Measurements from ENCODE around the gene RRN3.
A peak's percentile ranks its signal among the peaks of the same experiment; 100 is the strongest.
"Not testable (repeated sequence)": the region's sequence is repeated elsewhere in the genome, so short reads cannot be mapped to it uniquely, and the experiment has no call there.

The RRN3 gene

GRCh38 chr16:15133554-15133953 is 39.5 kb upstream of the RRN3 start:
- not testable (repeated sequence) for H3K9ac ChIP-seq (ENCODE audit: low read depth, low read length); H3K4me3 ChIP-seq (ENCODE audit: low read length); H3K27me3 ChIP-seq (ENCODE audit: insufficient read depth, low read length); H3K36me3 ChIP-seq (ENCODE audit: insufficient read depth, low read depth, low read length); H3K27ac ChIP-seq (ENCODE audit: low read length); H3K4me1 ChIP-seq (ENCODE audit: insufficient read depth, low read length); H3K9me3 ChIP-seq (ENCODE audit: insufficient read depth, low read depth, low read length)

DNA sequence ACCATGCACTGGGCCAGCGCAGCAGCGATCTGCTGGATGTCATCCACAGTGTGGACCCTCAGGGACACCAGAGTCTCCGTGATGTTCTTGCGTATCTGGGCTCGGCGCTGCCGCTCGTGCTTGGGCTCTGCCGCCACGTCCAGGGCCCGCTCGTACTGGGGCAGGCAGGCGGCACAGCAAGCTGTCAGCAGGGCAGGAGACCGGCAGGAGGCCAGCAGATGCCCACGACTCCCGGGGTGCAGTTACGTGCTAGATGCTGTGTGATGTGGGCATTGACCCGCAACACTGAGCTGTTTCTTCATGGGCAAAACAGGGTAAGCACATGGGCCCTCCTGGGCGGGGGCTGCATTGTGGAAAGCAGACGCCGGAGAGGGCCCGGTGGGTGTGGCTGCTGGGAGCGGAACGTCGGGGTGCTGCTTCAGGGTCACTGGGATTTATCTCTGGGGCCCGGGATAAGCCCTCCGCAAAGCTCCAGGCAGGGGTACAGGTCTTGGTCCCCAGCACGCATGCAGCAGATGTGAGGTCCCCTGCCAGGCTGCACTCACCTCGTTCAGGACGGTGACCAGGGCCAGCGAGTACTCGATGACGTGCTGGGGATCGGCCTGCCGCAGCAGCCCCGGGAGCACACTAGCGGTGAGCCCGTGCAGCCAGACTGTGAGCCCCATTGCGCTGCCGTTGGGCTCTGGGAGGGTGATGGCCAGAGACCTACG is 38.8 kb upstream of the RRN3 start:
- H3K9ac ChIP-seq (ENCODE audit: low read depth, low read length): not testable (repeated sequence)

GRCh38 chr16:15130943-15131700 is 37.0 kb upstream of the RRN3 start:
- not testable (repeated sequence) for H3K4me3 ChIP-seq (ENCODE audit: low read length); H3K9me3 ChIP-seq (ENCODE audit: insufficient read depth, low read depth, low read length); H3K4me1 ChIP-seq (ENCODE audit: insufficient read depth, low read length); H3K9ac ChIP-seq (ENCODE audit: low read depth, low read length); H3K36me3 ChIP-seq (ENCODE audit: insufficient read depth, low read depth, low read length); H3K27ac ChIP-seq (ENCODE audit: low read length); H3K27me3 ChIP-seq (ENCODE audit: insufficient read depth, low read length)

More for the DNA sequence above, 38.8 kb upstream of the RRN3 start:
- H3K27me3 ChIP-seq (ENCODE audit: insufficient read depth, low read length); H3K4me3 ChIP-seq (ENCODE audit: low read length); H3K27ac ChIP-seq (ENCODE audit: low read length); H3K36me3 ChIP-seq (ENCODE audit: insufficient read depth, low read depth, low read length); H3K4me1 ChIP-seq (ENCODE audit: insufficient read depth, low read length); H3K9me3 ChIP-seq (ENCODE audit: insufficient read depth, low read depth, low read length): not testable (repeated sequence)

DNA sequence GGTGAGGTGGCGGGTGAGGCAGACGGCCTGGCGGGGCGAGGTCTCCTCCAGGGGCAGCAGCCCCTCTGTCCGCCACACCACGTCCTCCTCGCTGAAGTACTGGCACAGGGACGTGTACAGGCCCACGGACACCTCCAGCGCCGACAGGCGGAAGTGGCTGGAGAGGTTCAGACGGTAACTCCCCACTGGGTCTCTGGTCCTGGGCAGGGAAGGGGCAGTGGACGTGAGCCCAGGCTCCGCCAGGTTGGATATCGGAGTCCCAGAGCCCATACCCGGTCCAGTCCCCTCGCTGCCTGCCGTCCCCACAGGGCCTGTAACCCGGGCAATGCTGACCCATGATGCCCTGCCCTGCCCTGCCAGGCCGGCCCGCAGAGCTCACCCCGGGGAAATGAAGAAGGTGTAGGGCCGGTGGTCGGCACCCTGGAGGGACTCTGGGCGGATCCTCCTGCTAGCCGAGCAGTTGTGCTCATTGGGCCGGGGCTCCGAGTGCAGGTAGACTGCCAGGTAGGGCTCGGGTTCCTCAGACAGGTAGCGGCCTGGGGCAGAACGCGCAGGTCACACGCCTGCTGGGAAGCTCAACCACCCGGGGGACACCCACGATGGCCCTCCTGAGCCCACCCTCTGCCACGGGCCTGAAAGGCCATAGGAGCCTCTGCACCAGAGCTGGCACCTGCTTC is 36.3 kb upstream of the RRN3 start:
- not testable (repeated sequence) for H3K4me3 ChIP-seq (ENCODE audit: low read length); H3K9me3 ChIP-seq (ENCODE audit: insufficient read depth, low read depth, low read length); H3K27me3 ChIP-seq (ENCODE audit: insufficient read depth, low read length); H3K36me3 ChIP-seq (ENCODE audit: insufficient read depth, low read depth, low read length); H3K4me1 ChIP-seq (ENCODE audit: insufficient read depth, low read length); H3K9ac ChIP-seq (ENCODE audit: low read depth, low read length); H3K27ac ChIP-seq (ENCODE audit: low read length)

DNA sequence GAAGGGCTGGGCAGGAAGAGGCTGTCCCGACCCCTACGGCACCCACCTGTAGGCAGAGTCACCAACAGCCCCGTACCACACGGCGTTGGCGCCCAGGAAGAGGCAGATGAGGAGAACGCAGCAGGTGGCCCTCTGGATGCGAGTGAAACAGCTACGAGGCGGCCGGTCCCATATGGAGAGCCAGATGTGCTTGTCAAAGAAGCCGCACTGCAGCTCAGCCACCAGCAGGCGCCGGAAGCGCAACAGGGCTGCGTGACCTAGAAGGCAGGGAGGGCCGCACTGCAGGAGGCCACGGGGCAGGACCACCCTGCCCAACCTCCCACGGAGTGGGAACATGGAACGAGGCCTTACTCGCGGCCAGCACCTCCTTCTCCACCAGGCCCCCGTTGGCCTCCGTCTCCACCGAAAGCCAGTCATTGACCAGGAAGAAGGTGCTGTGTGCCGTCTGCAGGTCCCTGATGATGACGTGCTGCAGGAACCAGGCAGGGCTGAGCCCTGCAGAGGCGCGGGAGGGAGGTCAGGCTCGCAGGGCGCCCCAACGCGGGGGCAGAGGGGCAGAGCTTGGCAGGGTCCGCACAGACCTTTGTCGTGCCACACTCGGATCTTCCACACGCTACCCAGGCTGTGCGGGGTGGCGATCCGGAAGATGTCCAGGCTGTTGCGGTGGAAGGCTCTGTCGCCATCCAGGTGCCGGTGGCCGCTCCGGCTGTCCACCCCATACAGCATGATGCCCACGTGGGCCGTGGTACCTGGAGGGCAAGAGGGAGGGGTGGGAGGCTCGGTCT is 33.8 kb upstream of the RRN3 start:
- H3K36me3 ChIP-seq (ENCODE audit: insufficient read depth, low read depth, low read length); H3K4me1 ChIP-seq (ENCODE audit: insufficient read depth, low read length); H3K9ac ChIP-seq (ENCODE audit: low read depth, low read length); H3K9me3 ChIP-seq (ENCODE audit: insufficient read depth, low read depth, low read length); H3K27me3 ChIP-seq (ENCODE audit: insufficient read depth, low read length); H3K4me3 ChIP-seq (ENCODE audit: low read length); H3K27ac ChIP-seq (ENCODE audit: low read length): not testable (repeated sequence)

GRCh38 chr16:15100372-15100987 is 6.4 kb upstream of the RRN3 start:
- not testable (repeated sequence) for H3K9ac ChIP-seq (ENCODE audit: low read depth, low read length); H3K4me1 ChIP-seq (ENCODE audit: insufficient read depth, low read length); H3K9me3 ChIP-seq (ENCODE audit: insufficient read depth, low read depth, low read length); H3K36me3 ChIP-seq (ENCODE audit: insufficient read depth, low read depth, low read length); H3K4me3 ChIP-seq (ENCODE audit: low read length); H3K27me3 ChIP-seq (ENCODE audit: insufficient read depth, low read length); H3K27ac ChIP-seq (ENCODE audit: low read length)

DNA sequence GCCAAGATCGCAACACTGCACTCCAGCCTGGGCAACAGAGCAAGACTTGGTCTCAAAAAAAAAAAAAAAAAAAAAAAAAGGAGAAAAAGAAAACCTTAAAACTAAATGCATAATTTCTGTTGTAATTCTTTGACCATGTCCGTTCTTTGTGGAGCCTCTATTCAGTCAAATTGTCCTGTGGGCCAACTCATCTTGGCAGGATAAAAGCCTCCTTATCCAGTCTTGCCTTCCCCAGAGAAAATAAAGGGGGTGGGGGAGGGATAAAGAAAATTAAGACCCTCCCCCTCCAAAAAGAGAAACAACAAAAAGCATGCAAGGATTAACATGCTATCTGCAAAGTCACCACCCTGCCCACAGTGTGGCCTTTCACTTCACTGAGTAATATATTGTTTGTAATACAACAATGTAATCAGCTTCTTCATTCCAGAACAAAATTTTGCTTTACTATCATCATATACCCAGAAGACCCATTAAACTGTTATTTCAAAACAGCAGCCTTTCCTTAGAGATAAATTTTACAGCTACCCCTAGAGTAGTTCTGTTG is 5.4 kb upstream of the RRN3 start:
- H3K4me3 ChIP-seq (ENCODE audit: low read length); H3K9me3 ChIP-seq (ENCODE audit: insufficient read depth, low read depth, low read length); H3K4me1 ChIP-seq (ENCODE audit: insufficient read depth, low read length); H3K36me3 ChIP-seq (ENCODE audit: insufficient read depth, low read depth, low read length); H3K9ac ChIP-seq (ENCODE audit: low read depth, low read length); H3K27me3 ChIP-seq (ENCODE audit: insufficient read depth, low read length); H3K27ac ChIP-seq (ENCODE audit: low read length): not testable (repeated sequence)

DNA sequence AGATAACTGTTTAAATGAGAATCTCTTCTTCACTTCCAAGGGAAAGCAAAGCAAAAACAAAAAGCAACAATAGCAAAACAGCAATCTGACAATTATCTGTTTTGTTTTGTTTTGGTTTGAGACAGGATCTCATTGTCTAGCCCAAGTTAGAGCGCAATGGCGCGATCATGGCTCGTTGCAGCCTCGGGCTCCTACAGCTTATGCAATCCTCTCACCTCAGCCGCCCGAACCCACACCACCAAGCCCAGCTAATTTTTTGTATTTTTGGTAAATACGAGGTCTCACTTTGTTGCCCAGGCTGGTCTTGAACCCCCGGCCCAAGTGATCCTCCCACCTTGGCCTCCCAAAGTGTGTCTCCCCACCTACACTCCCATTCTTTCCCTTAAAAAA is 2.5 kb upstream of the RRN3 start:
- not testable (repeated sequence) for H3K27ac ChIP-seq (ENCODE audit: low read length); H3K27me3 ChIP-seq (ENCODE audit: insufficient read depth, low read length); H3K4me1 ChIP-seq (ENCODE audit: insufficient read depth, low read length); H3K9me3 ChIP-seq (ENCODE audit: insufficient read depth, low read depth, low read length); H3K9ac ChIP-seq (ENCODE audit: low read depth, low read length); H3K4me3 ChIP-seq (ENCODE audit: low read length)
- peaks cover 11% of the 10 kb centered on the region; the same call in 1 of the 2 replicates for H3K36me3 ChIP-seq (ENCODE audit: insufficient read depth, low read depth, low read length)

GRCh38 chr16:15093571-15093954 is 509 bp downstream of the RRN3 start:
- H3K36me3 ChIP-seq (ENCODE audit: insufficient read depth, low read depth, low read length): peaks cover 28% of the 10 kb centered on the region
- not testable (repeated sequence) for H3K9me3 ChIP-seq (ENCODE audit: insufficient read depth, low read depth, low read length); H3K4me1 ChIP-seq (ENCODE audit: insufficient read depth, low read length); H3K27ac ChIP-seq (ENCODE audit: low read length); H3K27me3 ChIP-seq (ENCODE audit: insufficient read depth, low read length)
- H3K9ac ChIP-seq (ENCODE audit: low read depth, low read length): peak overlapping the region; percentile 95
- peak overlapping the region; percentile 92 for H3K4me3 ChIP-seq (ENCODE audit: low read length)

DNA sequence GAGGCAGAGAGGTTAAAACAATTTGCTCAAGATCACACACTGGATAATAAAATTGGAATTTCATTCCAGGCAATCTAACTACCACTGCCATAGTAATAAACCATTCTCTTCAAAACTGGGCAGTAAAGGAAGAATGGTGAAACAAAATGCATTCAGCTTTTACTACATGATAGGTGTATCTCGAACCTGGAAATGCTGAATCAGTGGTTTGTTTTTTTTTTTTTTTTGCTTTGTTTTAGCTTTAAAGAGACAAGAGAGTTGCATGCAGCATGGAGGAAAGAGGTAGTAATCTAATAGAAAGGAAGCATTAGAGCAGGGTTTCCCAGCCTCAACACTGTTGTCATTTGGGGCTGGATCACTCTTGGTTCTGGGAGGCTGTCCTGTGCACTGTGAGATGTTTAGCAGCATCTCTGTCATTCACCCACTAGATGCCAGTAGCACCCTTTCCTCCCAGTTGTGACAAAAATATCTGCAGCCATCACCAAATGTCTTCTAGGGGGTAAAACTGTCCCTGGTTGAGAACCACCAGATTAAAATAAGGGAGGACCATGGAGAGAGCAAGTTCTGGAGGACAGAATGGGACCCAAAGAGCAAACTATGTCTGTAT is 3.3 kb downstream of the RRN3 start:
- not testable (repeated sequence) for H3K4me3 ChIP-seq (ENCODE audit: low read length); H3K27me3 ChIP-seq (ENCODE audit: insufficient read depth, low read length); H3K9me3 ChIP-seq (ENCODE audit: insufficient read depth, low read depth, low read length); H3K4me1 ChIP-seq (ENCODE audit: insufficient read depth, low read length); H3K27ac ChIP-seq (ENCODE audit: low read length); H3K9ac ChIP-seq (ENCODE audit: low read depth, low read length)
- H3K36me3 ChIP-seq (ENCODE audit: insufficient read depth, low read depth, low read length): peaks cover 50% of the 10 kb centered on the region

DNA sequence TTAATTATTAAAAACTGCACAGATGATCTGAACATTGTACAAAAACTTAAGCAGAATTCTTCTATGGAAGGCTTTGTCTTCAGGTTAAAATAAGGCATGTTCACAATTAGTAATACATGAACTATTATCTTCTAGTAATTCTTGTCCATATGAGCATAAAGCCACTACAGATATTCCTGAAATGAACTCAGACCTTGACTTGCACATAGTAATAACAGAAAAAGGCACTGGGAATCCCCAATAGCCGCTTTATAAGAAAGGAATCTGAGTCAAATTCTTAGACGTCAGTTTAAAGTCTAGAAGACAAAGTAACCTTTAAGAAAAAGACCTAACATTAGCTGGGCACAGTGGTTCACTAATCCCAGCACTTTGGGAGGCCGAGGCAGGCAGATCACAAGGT is 11.3 kb downstream of the RRN3 start:
- not testable (repeated sequence) for H3K27ac ChIP-seq (ENCODE audit: low read length); H3K9ac ChIP-seq (ENCODE audit: low read depth, low read length); H3K4me1 ChIP-seq (ENCODE audit: insufficient read depth, low read length); H3K9me3 ChIP-seq (ENCODE audit: insufficient read depth, low read depth, low read length); H3K27me3 ChIP-seq (ENCODE audit: insufficient read depth, low read length); H3K4me3 ChIP-seq (ENCODE audit: low read length)
- peaks cover 81% of the 10 kb centered on the region for H3K36me3 ChIP-seq (ENCODE audit: insufficient read depth, low read depth, low read length)

Measured in iPS-20b (cell line).